H9 (cell line): ENCODE results near the gene CHPT1. TPM values are rescaled to one million over a fixed set of nuclear protein-coding genes. Genes with fewer than 3 reads are reported as not detected.

Experiments
- DNase-seq: peaks from one replicate; pipeline ENCODE4 v3.0.0-alpha.2; 2017
- H2AFZ ChIP-seq: one replicate; pipeline ENCODE4 v1.6.1; 2013; ENCODE audit warnings: mild to moderate bottlenecking, low read length, control low read depth, moderate library complexity
- H2AK5ac ChIP-seq: 2 replicates; pipeline ENCODE4 v1.6.1; 2013; ENCODE audit warnings: low read length, control low read depth, mixed read lengths; ENCODE audit not compliant: insufficient read length
- H2BK120ac ChIP-seq: one replicate; pipeline ENCODE4 v1.6.1; 2013; ENCODE audit warnings: low read depth, mild to moderate bottlenecking, low read length, control low read depth, inconsistent platforms; ENCODE audit not compliant: poor library complexity, severe bottlenecking
- H2BK12ac ChIP-seq: 2 replicates; pipeline ENCODE4 v1.6.1; 2013; ENCODE audit warnings: low read length, control low read depth, mixed read lengths, low read depth; ENCODE audit not compliant: insufficient read length
- H2BK15ac ChIP-seq: 2 replicates; pipeline ENCODE4 v1.6.1; 2013; ENCODE audit warnings: low read depth, low read length, control low read depth
- H2BK20ac ChIP-seq: one replicate; pipeline ENCODE4 v1.6.1; 2013; ENCODE audit warnings: low read depth, mild to moderate bottlenecking, low read length, control low read depth, inconsistent platforms; ENCODE audit not compliant: poor library complexity, severe bottlenecking
- H2BK5ac ChIP-seq: 2 replicates; pipeline ENCODE4 v1.6.1; 2013; ENCODE audit warnings: low read length, control low read depth, mixed read lengths; ENCODE audit not compliant: insufficient read length
- H3K14ac ChIP-seq: 2 replicates; pipeline ENCODE4 v1.6.1; 2013; ENCODE audit warnings: low read length, control low read depth; ENCODE audit not compliant: insufficient read depth
- H3K18ac ChIP-seq: 2 replicates; pipeline ENCODE4 v1.6.1; 2013; ENCODE audit warnings: low read depth, mild to moderate bottlenecking, mixed read lengths, low read length, control low read depth; ENCODE audit not compliant: insufficient read length
- H3K23ac ChIP-seq: 2 replicates; pipeline ENCODE4 v1.6.1; 2013; ENCODE audit warnings: low read length, control low read depth, mixed read lengths, low read depth; ENCODE audit not compliant: insufficient read length
- H3K23me2 ChIP-seq: 2 replicates; pipeline ENCODE4 v1.6.1; 2013; ENCODE audit warnings: low read depth, mild to moderate bottlenecking, mixed read lengths, low read length, control low read depth; ENCODE audit not compliant: insufficient read length, poor library complexity, severe bottlenecking
- H3K27ac ChIP-seq: 2 replicates; pipeline ENCODE4 v1.5.1; 2013; ENCODE audit warnings: low read length, control low read depth, mixed read lengths, low read depth; ENCODE audit not compliant: insufficient read length
- H3K27me3 ChIP-seq: 2 replicates; pipeline ENCODE4 v1.6.1; 2013; ENCODE audit warnings: low read length, control low read depth, inconsistent platforms; ENCODE audit not compliant: insufficient read depth
- H3K4ac ChIP-seq: 2 replicates; pipeline ENCODE4 v1.6.1; 2013; ENCODE audit warnings: low read depth, mild to moderate bottlenecking, control low read depth, inconsistent platforms, low read length, moderate library complexity
- H3K4me1 ChIP-seq: 2 replicates; pipeline ENCODE4 v1.6.1; 2013; ENCODE audit warnings: low read length, control low read depth, inconsistent platforms; ENCODE audit not compliant: insufficient read depth
- H3K4me2 ChIP-seq: 2 replicates; pipeline ENCODE4 v1.6.1; 2013; ENCODE audit warnings: low read length, control low read depth, mixed read lengths; ENCODE audit not compliant: insufficient read length, insufficient read depth
- H3K56ac ChIP-seq: 2 replicates; pipeline ENCODE4 v1.6.1; 2013; ENCODE audit warnings: low read depth, mild to moderate bottlenecking, mixed read lengths, low read length, control low read depth; ENCODE audit not compliant: insufficient read length
- H3K79me1 ChIP-seq: 2 replicates; pipeline ENCODE4 v1.6.1; 2013; ENCODE audit warnings: low read depth, mild to moderate bottlenecking, moderate library complexity, low read length, control low read depth, inconsistent platforms; ENCODE audit not compliant: insufficient read depth, poor library complexity, severe bottlenecking
- H3K79me2 ChIP-seq: 2 replicates; pipeline ENCODE4 v1.6.1; 2013; ENCODE audit warnings: low read length, control low read depth, inconsistent platforms; ENCODE audit not compliant: insufficient read depth
- H3K9ac ChIP-seq: 2 replicates; pipeline ENCODE4 v1.6.1; 2013; ENCODE audit warnings: low read length, control low read depth, mixed read lengths; ENCODE audit not compliant: insufficient read length; ENCODE audit errors: extremely low read depth
- H3K9me3 ChIP-seq: one replicate; pipeline ENCODE4 v1.6.1; 2013; ENCODE audit warnings: low read depth, low read length, inconsistent platforms; ENCODE audit not compliant: control insufficient read depth
- H3T11ph ChIP-seq: one replicate; pipeline ENCODE4 v1.6.1; 2013; ENCODE audit warnings: mild to moderate bottlenecking, low read length, control low read depth, inconsistent platforms
- H4K20me1 ChIP-seq: one replicate; pipeline ENCODE4 v1.6.1; 2013; ENCODE audit not compliant: control insufficient read depth, insufficient read length, insufficient read depth
- H4K5ac ChIP-seq: 2 replicates; pipeline ENCODE4 v1.6.1; 2013; ENCODE audit warnings: low read depth, mild to moderate bottlenecking, mixed read lengths, low read length, control low read depth; ENCODE audit not compliant: insufficient read length
- H4K8ac ChIP-seq: replicated peaks from 2 replicates; pipeline ENCODE4 v1.6.1; 2013; ENCODE audit warnings: low read length, control low read depth, mixed read lengths, low read depth; ENCODE audit not compliant: insufficient read length
- H4K91ac ChIP-seq: 2 replicates; pipeline ENCODE4 v1.6.1; 2013; ENCODE audit warnings: low read depth, mild to moderate bottlenecking, moderate library complexity, mixed read lengths, low read length, control low read depth; ENCODE audit not compliant: insufficient read length
- H3K27ac Mint-ChIP-seq, 3 experiments: 2 replicates in 2 of 3; 3 replicates in 1 of 3; pipeline ENCODE4 v1.8.0; 2020 to 2021; ENCODE audit warnings: mixed read lengths in 3 of 3, mild to moderate bottlenecking in 1 of 3, moderate library complexity in 1 of 3
- H3K27me3 Mint-ChIP-seq: 2 replicates; pipeline ENCODE4 v1.8.0; 2021; ENCODE audit warnings: low read depth, mild to moderate bottlenecking, moderate library complexity, mixed read lengths
- H3K36me3 Mint-ChIP-seq, 3 experiments: 2 replicates in 2 of 3; 3 replicates in 1 of 3; pipeline ENCODE4 v1.8.0; 2020 to 2021; ENCODE audit warnings: low read depth in 3 of 3, mixed read lengths in 3 of 3; ENCODE audit not compliant: insufficient read depth in 1 of 3
- H3K4me1 Mint-ChIP-seq, 2 experiments: 2 replicates each; pipeline ENCODE4 v1.8.0; 2020; ENCODE audit warnings: mixed read lengths in 2 of 2
- H3K4me3 Mint-ChIP-seq, 2 experiments: 2 replicates in 1 of 2; 3 replicates in 1 of 2; pipeline ENCODE4 v1.8.0; 2020 to 2021; ENCODE audit warnings: mild to moderate bottlenecking in 2 of 2, mixed read lengths in 2 of 2, moderate library complexity in 1 of 2
- H3K9me3 Mint-ChIP-seq, 2 experiments: 2 replicates in 1 of 2; 3 replicates in 1 of 2; pipeline ENCODE4 v1.8.0; 2020; ENCODE audit warnings: mild to moderate bottlenecking in 2 of 2, mixed read lengths in 2 of 2, moderate library complexity in 1 of 2
- CTCF ChIP-seq: fragments of 200-600 bp; sonication (generic); conservative IDR thresholded peaks from 3 replicates; pipeline ENCODE4 v1.8.0; 2021; ENCODE audit warnings: antibody characterized with exemption, mild to moderate bottlenecking
- WGBS: extraction: QIAGEN DNeasy Blood & Tissue Kit; methylation state at CpG from one replicate; pipeline ENCODE4 v1.1.7; 2013; ENCODE audit warnings: missing lambda C conversion rate, low lambda C conversion rate, mixed read lengths; ENCODE audit not compliant: insufficient read length; ENCODE audit errors: extremely low coverage; 5-methylcytosine and 5-hydroxymethylcytosine counted together
- total RNA-seq: library from RNA; stranded (reverse); gene quantifications from 2 replicates; pipeline ENCODE4 v1.2.1, GENCODE V29; 2021

Gene CHPT1
- total RNA-seq, 1 experiment from 2014 or later, result 17.1 TPM

- H3K27me3 Mint-ChIP-seq, result peaks cover 25% of the 10 kb centered on the region
These were observed 3.1 kb upstream of the CHPT1 start for GRCh38 chr12:101694297-101694848.

More at GRCh38 chr12:101694297-101694848, 3.1 kb upstream of the CHPT1 start:
- H4K5ac ChIP-seq, result no peak overlapping the region
- no peak overlapping the region for H3K14ac ChIP-seq
- no CpG with 5 or more reads among the region's 2 CpGs for WGBS
- no peak overlapping the region for H3K56ac ChIP-seq
- no peak overlapping the region for H2AFZ ChIP-seq
- H3K4me3 Mint-ChIP-seq, result no peak overlapping the region
- no peak overlapping the region for H3K23ac ChIP-seq
- H3K9ac ChIP-seq, result no peak overlapping the region
- no peaks in the 10 kb centered on the region for H4K20me1 ChIP-seq
- H2BK15ac ChIP-seq, result no peak overlapping the region
- no peak overlapping the region for H3K27ac Mint-ChIP-seq
- H3K79me2 ChIP-seq, result no peaks in the 10 kb centered on the region
- no peaks in the 10 kb centered on the region for H3K9me3 ChIP-seq
- no peak for TF ChIP-seq CTCF
- no peak overlapping the region for H2BK12ac ChIP-seq
- H3K23me2 ChIP-seq, result peaks cover 13% of the 10 kb centered on the region
- H3K36me3 Mint-ChIP-seq, result peaks cover 0 to 2% (median 0%) of the 10 kb centered on the region in 3 experiments; a peak in 2 of 7 replicates
- H3K4me1 Mint-ChIP-seq, result peaks cover 15% of the 10 kb centered on the region in 2 experiments
- no peak overlapping the region for H2BK20ac ChIP-seq
- no peak overlapping the region for H4K91ac ChIP-seq
- H3K18ac ChIP-seq, result no peak overlapping the region
- no peak overlapping the region for H3K27ac ChIP-seq
- H3K9me3 Mint-ChIP-seq, result no peaks in the 10 kb centered on the region
- no peak for DNase-seq
- no peak overlapping the region for H2BK5ac ChIP-seq
- H3K79me1 ChIP-seq, result no peaks in the 10 kb centered on the region
- no peak overlapping the region for H3T11ph ChIP-seq
- H3K4me1 ChIP-seq, result peaks cover 3% of the 10 kb centered on the region; the same call in 1 of the 2 replicates
- no peak overlapping the region for H3K4me2 ChIP-seq
- H3K27me3 ChIP-seq, result peaks cover 8% of the 10 kb centered on the region; the same call in 1 of the 2 replicates
- no peak overlapping the region for H2BK120ac ChIP-seq
- H2AK5ac ChIP-seq, result no peak overlapping the region
- H4K8ac ChIP-seq, result no peak overlapping the region
- no peak overlapping the region for H3K4ac ChIP-seq
